K562 (cell line): ENCODE measurements around the gene SLC35E2B. TPM values are rescaled to one million over a fixed set of nuclear protein-coding genes. Genes with fewer than 3 reads are reported as not detected.

ENCODE experiments used
- ATF1 ChIP-seq, 2 experiments: fragments of 450-650 bp in 1 of 2; IDR thresholded peaks; 2 replicates each; pipeline ENCODE4 v1.6.1; 2016; ENCODE audit warnings: missing compliant biosample characterization in 1 of 2, missing genetic modification characterization in 1 of 2
- BCOR ChIP-seq: fragments of 450-650 bp; IDR thresholded peaks from 2 replicates; pipeline ENCODE4 v1.6.1; 2016
- DNMT1 ChIP-seq: fragments of 450-650 bp; IDR thresholded peaks from 2 replicates; pipeline ENCODE4 v1.6.1; 2016; ENCODE audit warnings: antibody characterized with exemption, mild to moderate bottlenecking
- ERF ChIP-seq: fragments of 450-650 bp; formaldehyde crosslinking; IDR thresholded peaks from 2 replicates; pipeline ENCODE4 v1.4.0; 2020; ENCODE audit warnings: mild to moderate bottlenecking, mixed read lengths
- ETV6 ChIP-seq, 3 experiments: fragments of 150-350 bp in 1 of 3; sonication (generic) in 1 of 3; formaldehyde crosslinking in 1 of 3; IDR thresholded peaks; 2 replicates each; pipeline versions ENCODE4 v1.6.1 to v1.8.0; 2014 to 2022; ENCODE audit warnings: borderline replicate concordance in 2 of 3, low read depth in 2 of 3, antibody characterized with exemption in 1 of 3, low read length in 1 of 3, mild to moderate bottlenecking in 1 of 3, missing genetic modification reagents in 1 of 3
- HDAC2 ChIP-seq: fragments of 450-650 bp; IDR thresholded peaks from 2 replicates; pipeline ENCODE4 v1.6.1; 2016; ENCODE audit warnings: mild to moderate bottlenecking
- MTF1 ChIP-seq: fragments of 250-450 bp; sonication (Bioruptor Pico); IDR thresholded peaks from 2 replicates; pipeline ENCODE4 v1.9.0; 2021; ENCODE audit warnings: moderate library complexity, mild to moderate bottlenecking, inconsistent platforms, borderline replicate concordance
- MYNN ChIP-seq, 2 experiments: sonication (generic); formaldehyde crosslinking in 1 of 2; IDR thresholded peaks; 2 replicates each; pipeline versions ENCODE4 v1.5.0 to v1.6.1; 2016 to 2020; ENCODE audit warnings: antibody characterized with exemption in 1 of 2, missing genetic modification reagents in 1 of 2
- PHB ChIP-seq: fragments of 250-450 bp; sonication (Bioruptor Pico); IDR thresholded peaks from 2 replicates; pipeline ENCODE4 v1.5.0; 2021
- SMARCE1 ChIP-seq: fragments of 450-650 bp; IDR thresholded peaks from 2 replicates; pipeline ENCODE4 v1.7.1; 2016; ENCODE audit warnings: mild to moderate bottlenecking
- SNIP1 ChIP-seq: fragments of 450-650 bp; IDR thresholded peaks from 2 replicates; pipeline ENCODE4 v1.7.1; 2017; ENCODE audit warnings: low read depth, mild to moderate bottlenecking
- ZFX ChIP-seq: sonication (generic); formaldehyde crosslinking; IDR thresholded peaks from 2 replicates; pipeline ENCODE4 v1.8.0; 2022; ENCODE audit warnings: mild to moderate bottlenecking, missing genetic modification reagents, moderate library complexity
- ZNF197 ChIP-seq: fragments of 200-800 bp; sonication (Bioruptor generic); IDR thresholded peaks from 2 replicates; pipeline ENCODE4 v1.6.1; 2016; ENCODE audit warnings: low read depth, missing genetic modification characterization, missing compliant biosample characterization
- ZNF583 ChIP-seq: fragments of 250-450 bp; sonication (Bioruptor Pico); IDR thresholded peaks from 2 replicates; pipeline ENCODE4 v1.4.0; 2020
- polyA plus RNA-seq, 8 experiments: library from polyadenylated mRNA; depleted of rRNA in 4 of 8; stranded (reverse) in 5 of 8; unstranded in 3 of 8; fragments of >200 nt; fragmentation: Nextera tagmentation in 2 of 8; fragmentation: Illumina TruSeq in 1 of 8; extraction: Ambion mirVana in 2 of 8; extraction: Trizol in 1 of 8; gene quantifications; 2 replicates each; pipeline versions ENCODE4 v1.2.1 to v1.2.3, GENCODE V29; 2011 to 2014; ENCODE audit warnings: inconsistent platforms in 1 of 8, missing spikeins in 1 of 8
- total RNA-seq, 7 experiments: library from RNA; depleted of rRNA in 6 of 7; stranded (reverse); fragments of >200 nt in 6 of 7; fragmentation: Illumina TruSeq in 2 of 7; extraction: Trizol in 2 of 7; gene quantifications; 2 replicates each; pipeline versions ENCODE4 v1.2.1 to v1.2.3, GENCODE V29; 2011 to 2021; ENCODE audit warnings: low replicate concordance in 1 of 7
- TF ChIP-seq, protein P1 (sequence below): fragments of 450-650 bp; IDR thresholded peaks from 2 replicates; pipeline ENCODE4 v1.6.1; 2016; ENCODE audit warnings: borderline replicate concordance
- TF ChIP-seq, protein P2 (sequence below): fragments of 450-650 bp; IDR thresholded peaks from 2 replicates; pipeline ENCODE4 v1.7.0; 2016; ENCODE audit warnings: borderline replicate concordance
- TF ChIP-seq, protein P3 (sequence below): fragments of 250-450 bp; sonication (Bioruptor Pico); IDR thresholded peaks from 2 replicates; pipeline ENCODE4 v1.9.0; 2021; ENCODE audit warnings: mild to moderate bottlenecking, inconsistent platforms
- TF ChIP-seq, protein P4 (sequence below): fragments of 250-450 bp; sonication (Bioruptor Pico); IDR thresholded peaks from 2 replicates; pipeline ENCODE4 v1.8.0; 2022; ENCODE audit warnings: inconsistent platforms
- TF ChIP-seq, protein P5 (sequence below): fragments of 450-650 bp; formaldehyde crosslinking; IDR thresholded peaks from 2 replicates; pipeline ENCODE4 v1.4.0; 2022; ENCODE audit warnings: missing genetic modification characterization

Gene SLC35E2B
- total and polyA plus RNA-seq, 9 of the 15 experiments (the other 6 are each of a cell fraction or from before 2014, with no cell fraction given) = 4.7 to 44.6 (median 20.7) TPM

DNA sequence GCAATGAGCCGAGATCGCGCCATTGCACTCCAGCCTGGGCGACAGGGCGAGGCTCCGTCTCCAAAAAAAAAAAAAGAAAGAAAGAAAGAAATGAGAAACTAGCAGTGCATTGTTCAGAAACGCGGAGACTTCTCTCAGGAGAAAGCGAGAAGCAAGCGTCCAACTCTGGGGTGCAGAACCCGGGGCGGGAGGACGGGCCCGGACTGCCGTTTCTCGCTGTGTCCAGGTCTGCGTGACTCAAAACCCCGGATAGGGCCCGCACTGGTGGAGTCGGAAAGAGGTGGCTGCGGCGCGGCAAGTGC lies 77.7 kb downstream of the SLC35E2B start (continued):
- TF ChIP-seq, protein P1, sequence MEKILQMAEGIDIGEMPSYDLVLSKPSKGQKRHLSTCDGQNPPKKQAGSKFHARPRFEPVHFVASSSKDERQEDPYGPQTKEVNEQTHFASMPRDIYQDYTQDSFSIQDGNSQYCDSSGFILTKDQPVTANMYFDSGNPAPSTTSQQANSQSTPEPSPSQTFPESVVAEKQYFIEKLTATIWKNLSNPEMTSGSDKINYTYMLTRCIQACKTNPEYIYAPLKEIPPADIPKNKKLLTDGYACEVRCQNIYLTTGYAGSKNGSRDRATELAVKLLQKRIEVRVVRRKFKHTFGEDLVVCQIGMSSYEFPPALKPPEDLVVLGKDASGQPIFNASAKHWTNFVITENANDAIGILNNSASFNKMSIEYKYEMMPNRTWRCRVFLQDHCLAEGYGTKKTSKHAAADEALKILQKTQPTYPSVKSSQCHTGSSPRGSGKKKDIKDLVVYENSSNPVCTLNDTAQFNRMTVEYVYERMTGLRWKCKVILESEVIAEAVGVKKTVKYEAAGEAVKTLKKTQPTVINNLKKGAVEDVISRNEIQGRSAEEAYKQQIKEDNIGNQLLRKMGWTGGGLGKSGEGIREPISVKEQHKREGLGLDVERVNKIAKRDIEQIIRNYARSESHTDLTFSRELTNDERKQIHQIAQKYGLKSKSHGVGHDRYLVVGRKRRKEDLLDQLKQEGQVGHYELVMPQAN = peak; percentile 92
- no peak for TF ChIP-seq MYNN (IDR thresholded peaks at IDR 0.05)
- TF ChIP-seq MYNN (CRISPR knock-in tag; IDR thresholded peaks at IDR 0.05) = no peak
- no peak for TF ChIP-seq ATF1 (CRISPR knock-in tag; IDR thresholded peaks at IDR 0.05)
- TF ChIP-seq ATF1 (tag; IDR thresholded peaks at IDR 0.05) = no peak
- TF ChIP-seq MTF1 (CRISPR knock-in tag) = no peak
- TF ChIP-seq SMARCE1 = peak; percentile 34; the same call in 1 of the 2 replicates
- TF ChIP-seq ZNF583 (CRISPR knock-in tag) = no peak
- TF ChIP-seq PHB (CRISPR knock-in tag) = 0 out of 2 replicates have a peak, but pooled peaks have one; percentile 50
- TF ChIP-seq, protein P2, sequence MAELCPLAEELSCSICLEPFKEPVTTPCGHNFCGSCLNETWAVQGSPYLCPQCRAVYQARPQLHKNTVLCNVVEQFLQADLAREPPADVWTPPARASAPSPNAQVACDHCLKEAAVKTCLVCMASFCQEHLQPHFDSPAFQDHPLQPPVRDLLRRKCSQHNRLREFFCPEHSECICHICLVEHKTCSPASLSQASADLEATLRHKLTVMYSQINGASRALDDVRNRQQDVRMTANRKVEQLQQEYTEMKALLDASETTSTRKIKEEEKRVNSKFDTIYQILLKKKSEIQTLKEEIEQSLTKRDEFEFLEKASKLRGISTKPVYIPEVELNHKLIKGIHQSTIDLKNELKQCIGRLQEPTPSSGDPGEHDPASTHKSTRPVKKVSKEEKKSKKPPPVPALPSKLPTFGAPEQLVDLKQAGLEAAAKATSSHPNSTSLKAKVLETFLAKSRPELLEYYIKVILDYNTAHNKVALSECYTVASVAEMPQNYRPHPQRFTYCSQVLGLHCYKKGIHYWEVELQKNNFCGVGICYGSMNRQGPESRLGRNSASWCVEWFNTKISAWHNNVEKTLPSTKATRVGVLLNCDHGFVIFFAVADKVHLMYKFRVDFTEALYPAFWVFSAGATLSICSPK = peak; percentile 9; the same call in 1 of the 2 replicates
- TF ChIP-seq, protein P3, sequence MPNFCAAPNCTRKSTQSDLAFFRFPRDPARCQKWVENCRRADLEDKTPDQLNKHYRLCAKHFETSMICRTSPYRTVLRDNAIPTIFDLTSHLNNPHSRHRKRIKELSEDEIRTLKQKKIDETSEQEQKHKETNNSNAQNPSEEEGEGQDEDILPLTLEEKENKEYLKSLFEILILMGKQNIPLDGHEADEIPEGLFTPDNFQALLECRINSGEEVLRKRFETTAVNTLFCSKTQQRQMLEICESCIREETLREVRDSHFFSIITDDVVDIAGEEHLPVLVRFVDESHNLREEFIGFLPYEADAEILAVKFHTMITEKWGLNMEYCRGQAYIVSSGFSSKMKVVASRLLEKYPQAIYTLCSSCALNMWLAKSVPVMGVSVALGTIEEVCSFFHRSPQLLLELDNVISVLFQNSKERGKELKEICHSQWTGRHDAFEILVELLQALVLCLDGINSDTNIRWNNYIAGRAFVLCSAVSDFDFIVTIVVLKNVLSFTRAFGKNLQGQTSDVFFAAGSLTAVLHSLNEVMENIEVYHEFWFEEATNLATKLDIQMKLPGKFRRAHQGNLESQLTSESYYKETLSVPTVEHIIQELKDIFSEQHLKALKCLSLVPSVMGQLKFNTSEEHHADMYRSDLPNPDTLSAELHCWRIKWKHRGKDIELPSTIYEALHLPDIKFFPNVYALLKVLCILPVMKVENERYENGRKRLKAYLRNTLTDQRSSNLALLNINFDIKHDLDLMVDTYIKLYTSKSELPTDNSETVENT (CRISPR knock-in tag) = peak; percentile 55; the same call in 1 of the 2 replicates
- no peak for TF ChIP-seq SNIP1
- no peak for TF ChIP-seq ETV6 (IDR thresholded peaks at IDR 0.05; ENCODE audit: borderline replicate concordance in 1 of 2, low read depth in 2 of 2, low read length in 1 of 2)
- peak; percentile 57; the same call in 1 of the 2 replicates for TF ChIP-seq ETV6 (CRISPR knock-in tag; IDR thresholded peaks at IDR 0.05; ENCODE audit: borderline replicate concordance)
- TF ChIP-seq, protein P4, sequence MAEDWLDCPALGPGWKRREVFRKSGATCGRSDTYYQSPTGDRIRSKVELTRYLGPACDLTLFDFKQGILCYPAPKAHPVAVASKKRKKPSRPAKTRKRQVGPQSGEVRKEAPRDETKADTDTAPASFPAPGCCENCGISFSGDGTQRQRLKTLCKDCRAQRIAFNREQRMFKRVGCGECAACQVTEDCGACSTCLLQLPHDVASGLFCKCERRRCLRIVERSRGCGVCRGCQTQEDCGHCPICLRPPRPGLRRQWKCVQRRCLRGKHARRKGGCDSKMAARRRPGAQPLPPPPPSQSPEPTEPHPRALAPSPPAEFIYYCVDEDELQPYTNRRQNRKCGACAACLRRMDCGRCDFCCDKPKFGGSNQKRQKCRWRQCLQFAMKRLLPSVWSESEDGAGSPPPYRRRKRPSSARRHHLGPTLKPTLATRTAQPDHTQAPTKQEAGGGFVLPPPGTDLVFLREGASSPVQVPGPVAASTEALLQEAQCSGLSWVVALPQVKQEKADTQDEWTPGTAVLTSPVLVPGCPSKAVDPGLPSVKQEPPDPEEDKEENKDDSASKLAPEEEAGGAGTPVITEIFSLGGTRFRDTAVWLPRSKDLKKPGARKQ (CRISPR knock-in tag) = no peak
- peak; percentile 7; the same call in 1 of the 2 replicates for TF ChIP-seq HDAC2
- peak; percentile 47; the same call in 1 of the 2 replicates for TF ChIP-seq BCOR
- no peak for TF ChIP-seq ZFX (CRISPR knock-in tag)
- TF ChIP-seq, protein P5, sequence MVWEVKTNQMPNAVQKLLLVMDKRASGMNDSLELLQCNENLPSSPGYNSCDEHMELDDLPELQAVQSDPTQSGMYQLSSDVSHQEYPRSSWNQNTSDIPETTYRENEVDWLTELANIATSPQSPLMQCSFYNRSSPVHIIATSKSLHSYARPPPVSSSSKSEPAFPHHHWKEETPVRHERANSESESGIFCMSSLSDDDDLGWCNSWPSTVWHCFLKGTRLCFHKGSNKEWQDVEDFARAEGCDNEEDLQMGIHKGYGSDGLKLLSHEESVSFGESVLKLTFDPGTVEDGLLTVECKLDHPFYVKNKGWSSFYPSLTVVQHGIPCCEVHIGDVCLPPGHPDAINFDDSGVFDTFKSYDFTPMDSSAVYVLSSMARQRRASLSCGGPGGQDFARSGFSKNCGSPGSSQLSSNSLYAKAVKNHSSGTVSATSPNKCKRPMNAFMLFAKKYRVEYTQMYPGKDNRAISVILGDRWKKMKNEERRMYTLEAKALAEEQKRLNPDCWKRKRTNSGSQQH (CRISPR knock-in tag) = 0 out of 2 replicates have a peak, but pooled peaks have one; percentile 64
- peak; percentile 50; the same call in 1 of the 2 replicates for TF ChIP-seq ZNF197
- 0 out of 2 replicates have a peak, but pooled peaks have one; percentile 91 for TF ChIP-seq DNMT1
- TF ChIP-seq ERF = peak; percentile 80; the same call in 1 of the 2 replicates
